Measurements from ENCODE around the gene PROCA1. TPM values are rescaled to one million over a fixed set of nuclear protein-coding genes. Genes with fewer than 3 reads are reported as not detected.

The PROCA1 gene
- total and polyA plus RNA-seq, 2 of the 13 experiments (the other 11 are each of a cell fraction or from before 2014, with no cell fraction given) = 0.73 to 1.5 TPM

GRCh38 chr17:28661635-28662526 lies 49.8 kb downstream of the PROCA1 start, which contains the start of the genes SDF2 and SUPT6H (continued):
- no peak for TF ChIP-seq ELK4 (CRISPR knock-in tag; IDR thresholded peaks at IDR 0.05; ENCODE audit: borderline replicate concordance)
- TF ChIP-seq MYPOP (CRISPR knock-in tag; IDR thresholded peaks at IDR 0.05) = peak; percentile 55; the same call in 1 of the 2 replicates
- TF ChIP-seq GFI1 (CRISPR knock-in tag; IDR thresholded peaks at IDR 0.05; ENCODE audit: borderline replicate concordance) = peak; percentile 51; the same call in 1 of the 2 replicates
- TF ChIP-seq ZSCAN22 (CRISPR knock-in tag; IDR thresholded peaks at IDR 0.05) = no peak
- no peak for TF ChIP-seq NFE2L1 (CRISPR knock-in tag; IDR thresholded peaks at IDR 0.05; ENCODE audit: borderline replicate concordance)
- TF ChIP-seq TARDBP (CRISPR knock-in tag; IDR thresholded peaks at IDR 0.05) = 0 out of 2 replicates have a peak, but pooled peaks have one; percentile 42
- TF ChIP-seq ZBTB38 (CRISPR knock-in tag; IDR thresholded peaks at IDR 0.05) = 0 out of 2 replicates have a peak, but pooled peaks have one; percentile 19
- no peak for TF ChIP-seq CERS6 (CRISPR knock-in tag; IDR thresholded peaks at IDR 0.05)
- TF ChIP-seq ZNF235 (CRISPR knock-in tag; IDR thresholded peaks at IDR 0.05; ENCODE audit: borderline replicate concordance) = no peak
- TF ChIP-seq RBM22 (optimal IDR thresholded peaks at IDR 0.05; ENCODE audit: low read length) = no peak
- peak; percentile 84 for TF ChIP-seq ZNF547 (CRISPR knock-in tag; IDR thresholded peaks at IDR 0.05)
- peak; percentile 63; the same call in 1 of the 2 replicates for TF ChIP-seq ZNF281 (CRISPR knock-in tag; IDR thresholded peaks at IDR 0.05; ENCODE audit: borderline replicate concordance)
- 0 out of 2 replicates have a peak, but pooled peaks have one; percentile 3 for TF ChIP-seq BRCA1 (CRISPR knock-in tag; IDR thresholded peaks at IDR 0.05)
- TF ChIP-seq ZNF546 (CRISPR knock-in tag; conservative IDR thresholded peaks at IDR 0.05) = no peak
- TF ChIP-seq MXI1 (IDR thresholded peaks at IDR 0.05; ENCODE audit: borderline replicate concordance, low read depth, low read length) = peak; percentile 34; the same call in 1 of the 3 replicates
- TF ChIP-seq ZNF704 (CRISPR knock-in tag; IDR thresholded peaks at IDR 0.05; ENCODE audit: borderline replicate concordance) = 0 out of 2 replicates have a peak, but pooled peaks have one; percentile 25
- TF ChIP-seq EEA1 (CRISPR knock-in tag; IDR thresholded peaks at IDR 0.05; ENCODE audit: borderline replicate concordance) = no peak; the same call in 1 of the 2 replicates
- TF ChIP-seq TBX2 (CRISPR knock-in tag; IDR thresholded peaks at IDR 0.05; ENCODE audit: borderline replicate concordance) = peak; percentile 75

Measured in HepG2 (cell line).